ENCODE results near the gene TMC5. TPM values are rescaled to one million over a fixed set of nuclear protein-coding genes. Genes with fewer than 3 reads are reported as not detected.
"Not testable (repeated sequence)": the region's sequence is repeated elsewhere in the genome, so short reads cannot be mapped to it uniquely, and the experiment has no call there.

TMC5 gene
- total RNA-seq, 2 experiments from 2014 or later: 0.53 to 0.98 TPM

GRCh38 chr16:19389246-19389645 is 28.4 kb upstream of the TMC5 start:
- Mint-ChIP-seq H3K9me3 (peaks cover 2% of the 10 kb centered on the region), H3K4me3 (no peak overlapping the region), H3K27ac (no peak overlapping the region), H3K36me3 (ENCODE audit: low read depth) (no peaks in the 10 kb centered on the region), H3K27me3 (peaks cover 43% of the 10 kb centered on the region), H3K4me1 (peaks cover 15% of the 10 kb centered on the region)
- peak; percentile 67 for DNase-seq
- CTCF ChIA-PET: interaction anchor here (1.4 to 3.7 kb wide), 3 partner anchors 114 to 128 kb away, joined by 4 to 43 read pairs (median 6); no protein-coding TSS in a partner anchor
- POLR2A ChIA-PET: no interaction called here

GRCh38 chr16:19391185-19391776 is 26.4 kb upstream of the TMC5 start:
- DNase-seq; H3K4me3 Mint-ChIP-seq; H3K36me3 Mint-ChIP-seq (ENCODE audit: low read depth); POLR2A ChIA-PET; H3K27ac Mint-ChIP-seq; H3K9me3 Mint-ChIP-seq: not testable (repeated sequence)
- Mint-ChIP-seq H3K4me1 (peaks cover 11% of the 10 kb centered on the region), H3K27me3 (peaks cover 39% of the 10 kb centered on the region)
- CTCF ChIA-PET: interaction anchor here (3.7 kb wide), 1 partner anchor 112 kb away, joined by 43 read pairs; no protein-coding TSS in a partner anchor

GRCh38 chr16:19392352-19392751 is 25.3 kb upstream of the TMC5 start:
- Mint-ChIP-seq H3K4me3 (no peak overlapping the region), H3K9me3 (peaks cover 2% of the 10 kb centered on the region), H3K27ac (no peak overlapping the region), H3K4me1 (peaks cover 11% of the 10 kb centered on the region), H3K36me3 (ENCODE audit: low read depth) (no peaks in the 10 kb centered on the region), H3K27me3 (peaks cover 40% of the 10 kb centered on the region)
- CTCF ChIA-PET: no interaction called here
- DNase-seq: no peak
- POLR2A ChIA-PET: no interaction called here

- Mint-ChIP-seq H3K9me3 (peaks cover 2% of the 10 kb centered on the region), H3K4me3 (no peak overlapping the region), H3K36me3 (ENCODE audit: low read depth) (no peaks in the 10 kb centered on the region), H3K27ac (no peak overlapping the region), H3K27me3 (peaks cover 37% of the 10 kb centered on the region), H3K4me1 (peaks cover 11% of the 10 kb centered on the region)
- ChIA-PET POLR2A (no interaction called here), CTCF (no interaction called here)
- no peak for DNase-seq
Measured at GRCh38 chr16:19393226-19394111, 24.2 kb upstream of the TMC5 start.

GRCh38 chr16:19395646-19396267 is 21.9 kb upstream of the TMC5 start:
- H3K4me1 Mint-ChIP-seq; H3K9me3 Mint-ChIP-seq; H3K36me3 Mint-ChIP-seq (ENCODE audit: low read depth); DNase-seq; POLR2A ChIA-PET; H3K27ac Mint-ChIP-seq; H3K4me3 Mint-ChIP-seq: not testable (repeated sequence)
- H3K27me3 Mint-ChIP-seq: peaks cover 31% of the 10 kb centered on the region
- CTCF ChIA-PET: interaction anchor here (0.6 kb wide), 1 partner anchor 309 kb away, joined by 4 read pairs; no protein-coding TSS in a partner anchor

- H3K27ac Mint-ChIP-seq: no peak overlapping the region
- peaks cover under 1% of the 10 kb centered on the region for H3K36me3 Mint-ChIP-seq (ENCODE audit: low read depth)
- no peak overlapping the region for H3K4me3 Mint-ChIP-seq
- H3K9me3 Mint-ChIP-seq: peaks cover 7% of the 10 kb centered on the region
- DNase-seq: no peak
- CTCF ChIA-PET: interaction anchor here (0.8 kb wide), 1 partner anchor 106 kb away, joined by 3 read pairs; no protein-coding TSS in a partner anchor
- H3K4me1 Mint-ChIP-seq: no peaks in the 10 kb centered on the region
- peaks cover 31% of the 10 kb centered on the region for H3K27me3 Mint-ChIP-seq
- POLR2A ChIA-PET: no interaction called here
Measured at GRCh38 chr16:19396555-19397011, 21.1 kb upstream of the TMC5 start.

GRCh38 chr16:19397373-19397772 is 20.3 kb upstream of the TMC5 start:
- POLR2A ChIA-PET; H3K36me3 Mint-ChIP-seq (ENCODE audit: low read depth); DNase-seq; H3K27ac Mint-ChIP-seq; H3K4me3 Mint-ChIP-seq; H3K4me1 Mint-ChIP-seq: not testable (repeated sequence)
- Mint-ChIP-seq H3K27me3 (peaks cover 31% of the 10 kb centered on the region), H3K9me3 (peaks cover 12% of the 10 kb centered on the region)
- CTCF ChIA-PET: interaction anchor here (0.8 kb wide), 1 partner anchor 105 kb away, joined by 3 read pairs; no protein-coding TSS in a partner anchor

- ChIA-PET CTCF (interaction anchor here (0.6 kb wide), 1 partner anchor 36 kb away, joined by 4 read pairs; no protein-coding TSS in a partner anchor), POLR2A (no interaction called here)
- Mint-ChIP-seq H3K27me3 (peaks cover 28% of the 10 kb centered on the region), H3K4me3 (no peak overlapping the region), H3K36me3 (ENCODE audit: low read depth) (peaks cover 4% of the 10 kb centered on the region), H3K27ac (no peak overlapping the region), H3K9me3 (peaks cover 12% of the 10 kb centered on the region), H3K4me1 (no peaks in the 10 kb centered on the region)
- DNase-seq: no peak
Measured at GRCh38 chr16:19400711-19401110, 17.0 kb upstream of the TMC5 start.

GRCh38 chr16:19406891-19407491 is 10.7 kb upstream of the TMC5 start:
- Mint-ChIP-seq H3K4me3 (no peak overlapping the region), H3K4me1 (peaks cover 11% of the 10 kb centered on the region), H3K36me3 (ENCODE audit: low read depth) (no peaks in the 10 kb centered on the region), H3K27me3 (peaks cover 29% of the 10 kb centered on the region), H3K9me3 (peaks cover 2% of the 10 kb centered on the region), H3K27ac (no peak overlapping the region)
- DNase-seq: no peak
- CTCF ChIA-PET: no interaction called here
- POLR2A ChIA-PET: interaction anchor here (0.7 kb wide), 1 partner anchor 21 kb away, joined by 3 read pairs; no protein-coding TSS in a partner anchor

GRCh38 chr16:19410435-19411171 is 7.1 kb upstream of the TMC5 start:
- POLR2A ChIA-PET: no interaction called here
- DNase-seq: peak; percentile 26
- CTCF ChIA-PET: interaction anchor here (1.3 kb wide), 1 partner anchor 92 kb away, joined by 3 read pairs; no protein-coding TSS in a partner anchor
- no peaks in the 10 kb centered on the region for H3K9me3 Mint-ChIP-seq
- H3K27me3 Mint-ChIP-seq: peaks cover 24% of the 10 kb centered on the region
- H3K4me1 Mint-ChIP-seq: peaks cover 11% of the 10 kb centered on the region
- H3K27ac Mint-ChIP-seq: no peak overlapping the region
- H3K36me3 Mint-ChIP-seq (ENCODE audit: low read depth): no peaks in the 10 kb centered on the region
- H3K4me3 Mint-ChIP-seq: peak overlapping the region; percentile 66

- H3K27me3 Mint-ChIP-seq: peaks cover 21% of the 10 kb centered on the region
Measured at GRCh38 chr16:19411298-19411697, 6.4 kb upstream of the TMC5 start.

GRCh38 chr16:19412055-19412454 is 5.6 kb upstream of the TMC5 start:
- H3K27ac Mint-ChIP-seq; H3K4me3 Mint-ChIP-seq; DNase-seq; CTCF ChIA-PET; H3K9me3 Mint-ChIP-seq; H3K36me3 Mint-ChIP-seq (ENCODE audit: low read depth); POLR2A ChIA-PET: not testable (repeated sequence)
- Mint-ChIP-seq H3K4me1 (peaks cover 11% of the 10 kb centered on the region), H3K27me3 (peaks cover 21% of the 10 kb centered on the region)

More at GRCh38 chr16:19411298-19411697, 6.4 kb upstream of the TMC5 start:
- Mint-ChIP-seq H3K9me3 (no peaks in the 10 kb centered on the region), H3K27ac (no peak overlapping the region), H3K36me3 (ENCODE audit: low read depth) (no peaks in the 10 kb centered on the region), H3K4me1 (peaks cover 11% of the 10 kb centered on the region), H3K4me3 (peak overlapping the region; percentile 60)
- DNase-seq: no peak
- CTCF ChIA-PET: interaction anchor here (1.3 kb wide), 1 partner anchor 91 kb away, joined by 3 read pairs; no protein-coding TSS in a partner anchor
- POLR2A ChIA-PET: no interaction called here

Data from activated CD4-positive, alpha-beta memory T cell treated with anti-CD3 and anti-CD28 coated beads, Interleukin-2, amount 10 ng/mL, durations not matched to agents 7 days and 5 days (primary cell).